ENCODE data around the gene RPGRIP1.

The RPGRIP1 gene

DNA sequence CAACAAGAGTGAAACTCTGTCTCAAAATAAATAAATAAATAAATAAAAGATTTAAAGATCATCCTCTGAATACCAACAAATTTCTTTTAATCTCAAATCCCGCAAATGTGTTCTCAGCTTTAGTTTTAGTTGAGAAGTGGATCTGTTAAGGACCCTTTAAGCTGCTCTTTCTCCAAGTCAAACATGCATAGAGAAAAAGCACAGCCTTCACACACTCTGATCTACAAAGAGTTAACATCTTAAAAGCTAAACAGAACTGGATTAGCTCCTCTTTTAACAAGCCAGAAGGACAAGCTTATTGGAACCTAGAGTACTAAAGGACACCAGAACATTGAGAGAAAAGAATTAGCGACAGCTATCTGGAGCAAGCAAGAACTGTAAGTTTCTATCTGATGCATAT is at the start of gene RPGRIP1:
Gene RPGRIP1, plus strand, starts transcription at position 301 of the 400 bp plus-strand sequence. CDS start 7,894 bp downstream, outside the sequence.
- no peak within 1 kb of the TSS for H3K27ac ChIP-seq (ENCODE audit: low read depth, low read length)
- H3K9me3 ChIP-seq (ENCODE audit: control insufficient read depth in 5 of 5, low read length in 5 of 5) = no peaks in the 10 kb centered on the region
- H3K36me3 ChIP-seq (ENCODE audit: control insufficient read depth in 5 of 5, insufficient read depth in 5 of 5, low read length in 5 of 5) = no peaks in the 10 kb centered on the region
- no peaks in the 10 kb centered on the region for H3K27me3 ChIP-seq (ENCODE audit: control insufficient read depth in 5 of 5, insufficient read depth in 4 of 5, low read length in 5 of 5)
- H3K4me1 ChIP-seq (ENCODE audit: control insufficient read depth in 5 of 5, insufficient read depth in 5 of 5, low read length in 5 of 5) = no peaks in the 10 kb centered on the region
- no peak within 1 kb of the TSS for H3K4me3 ChIP-seq (ENCODE audit: low read depth in 1 of 5, low read length in 5 of 5)
- no peak within 1 kb of the TSS for H3K9ac ChIP-seq (ENCODE audit: low read length in 5 of 5)

DNA sequence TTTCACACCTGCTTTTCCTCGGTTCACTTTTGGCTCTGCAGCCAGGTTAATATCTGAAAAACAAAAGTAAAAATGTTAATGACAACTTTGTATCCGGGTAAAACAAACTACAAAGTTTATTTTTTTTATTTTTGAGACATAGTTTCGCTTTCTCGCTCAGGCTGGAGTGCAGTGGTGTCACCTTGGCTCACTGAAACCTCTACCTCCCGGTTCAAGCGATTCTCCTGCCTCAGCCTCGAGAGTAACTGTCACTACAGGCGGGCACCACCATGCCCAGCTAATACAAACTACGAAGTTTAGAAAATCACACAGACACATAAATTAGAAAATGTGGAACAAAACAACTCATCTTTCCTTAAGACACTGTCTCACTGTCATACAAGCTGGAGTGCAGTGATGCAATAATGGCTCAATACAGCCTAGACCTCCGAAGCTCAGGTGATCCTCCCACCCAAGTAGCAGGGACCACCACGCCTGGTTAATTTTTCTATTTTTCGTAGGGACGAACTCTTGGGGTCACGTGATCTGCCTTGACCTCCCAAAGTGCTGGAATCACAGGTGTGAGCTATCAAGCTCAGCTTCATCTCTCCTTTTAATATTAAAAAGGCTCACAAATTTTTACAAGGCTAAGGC is 48.7 kb upstream of the RPGRIP1 start:
- H3K27me3 ChIP-seq (ENCODE audit: control insufficient read depth in 5 of 5, insufficient read depth in 4 of 5, low read length in 5 of 5) = no peaks in the 10 kb centered on the region
- no peaks in the 10 kb centered on the region for H3K9me3 ChIP-seq (ENCODE audit: control insufficient read depth in 5 of 5, low read length in 5 of 5)
- H3K4me3 ChIP-seq (ENCODE audit: low read depth in 1 of 5, low read length in 5 of 5) = no peak overlapping the region
- H3K4me1 ChIP-seq (ENCODE audit: control insufficient read depth in 5 of 5, insufficient read depth in 5 of 5, low read length in 5 of 5) = peaks cover 0 to 48% (median 35%) of the 10 kb centered on the region in 5 donors
- peaks cover 35 to 73% (median 58%) of the 10 kb centered on the region in 5 donors for H3K36me3 ChIP-seq (ENCODE audit: control insufficient read depth in 5 of 5, insufficient read depth in 5 of 5, low read length in 5 of 5)
- H3K27ac ChIP-seq (ENCODE audit: low read depth, low read length) = no peak overlapping the region
- no peak overlapping the region for H3K9ac ChIP-seq (ENCODE audit: low read length in 5 of 5)

DNA sequence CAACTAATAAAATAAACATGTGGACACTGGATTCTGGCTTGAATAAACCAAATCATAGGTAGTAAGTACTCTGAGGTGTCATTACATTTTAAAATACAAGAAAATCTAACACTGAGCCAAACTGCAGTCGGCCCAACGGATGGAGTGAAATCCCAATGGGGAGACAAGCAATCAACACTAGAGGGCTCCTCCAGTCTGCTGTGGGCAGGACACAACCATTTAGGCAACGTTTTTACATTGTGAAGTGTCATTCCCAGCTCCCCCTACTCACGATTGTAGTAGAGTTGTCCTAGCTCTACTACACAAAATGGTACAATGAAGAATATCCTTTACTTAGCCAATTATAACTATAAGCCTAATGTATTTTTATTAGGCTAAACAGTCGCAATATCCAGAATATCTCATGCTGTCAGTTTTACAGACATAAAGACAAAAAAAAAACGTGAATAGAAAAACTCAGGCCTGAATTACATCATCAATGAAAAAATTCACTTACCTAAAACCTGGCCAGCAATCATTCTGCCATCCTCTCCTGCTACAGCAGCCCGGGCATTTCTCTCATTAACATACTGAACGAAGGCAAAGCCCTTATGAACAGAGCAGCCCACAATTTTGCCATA is 46.3 kb upstream of the RPGRIP1 start:
- H3K4me3 ChIP-seq (ENCODE audit: low read depth in 1 of 5, low read length in 5 of 5) = no peak overlapping the region
- no peaks in the 10 kb centered on the region for H3K9me3 ChIP-seq (ENCODE audit: control insufficient read depth in 5 of 5, low read length in 5 of 5)
- H3K9ac ChIP-seq (ENCODE audit: low read length in 5 of 5) = no peak overlapping the region
- peaks cover 0 to 47% (median 40%) of the 10 kb centered on the region in 5 donors for H3K4me1 ChIP-seq (ENCODE audit: control insufficient read depth in 5 of 5, insufficient read depth in 5 of 5, low read length in 5 of 5)
- H3K27ac ChIP-seq (ENCODE audit: low read depth, low read length) = peak overlapping the region; percentile 7
- H3K36me3 ChIP-seq (ENCODE audit: control insufficient read depth in 5 of 5, insufficient read depth in 5 of 5, low read length in 5 of 5) = peaks cover 28 to 55% (median 44%) of the 10 kb centered on the region in 5 donors
- H3K27me3 ChIP-seq (ENCODE audit: control insufficient read depth in 5 of 5, insufficient read depth in 4 of 5, low read length in 5 of 5) = no peaks in the 10 kb centered on the region

DNA sequence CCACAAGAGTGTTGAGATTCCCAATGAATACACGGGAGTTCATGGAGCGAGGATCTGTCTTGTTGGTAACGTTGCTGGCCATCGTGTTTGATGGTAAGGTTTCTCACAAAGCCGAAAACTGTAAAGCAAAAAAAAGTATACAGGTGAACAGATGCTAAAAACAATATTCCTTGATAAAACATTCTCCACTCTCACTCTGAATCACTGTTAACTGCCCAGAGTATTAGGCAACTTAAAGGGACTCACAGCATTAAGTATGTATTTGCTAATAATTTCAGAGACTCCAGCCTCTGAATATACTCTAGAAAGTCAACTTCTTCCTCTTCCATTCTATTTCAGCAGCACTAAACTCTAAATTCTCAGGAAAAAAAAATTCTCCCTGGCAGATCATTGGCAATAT is 45.8 kb upstream of the RPGRIP1 start:
- H3K36me3 ChIP-seq (ENCODE audit: control insufficient read depth in 5 of 5, insufficient read depth in 5 of 5, low read length in 5 of 5) = peaks cover 28 to 55% (median 40%) of the 10 kb centered on the region in 5 donors
- H3K27ac ChIP-seq (ENCODE audit: low read depth, low read length) = no peak overlapping the region
- no peaks in the 10 kb centered on the region for H3K9me3 ChIP-seq (ENCODE audit: control insufficient read depth in 5 of 5, low read length in 5 of 5)
- no peak overlapping the region for H3K9ac ChIP-seq (ENCODE audit: low read length in 5 of 5)
- no peak overlapping the region for H3K4me3 ChIP-seq (ENCODE audit: low read depth in 1 of 5, low read length in 5 of 5)
- no peaks in the 10 kb centered on the region for H3K27me3 ChIP-seq (ENCODE audit: control insufficient read depth in 5 of 5, insufficient read depth in 4 of 5, low read length in 5 of 5)
- H3K4me1 ChIP-seq (ENCODE audit: control insufficient read depth in 5 of 5, insufficient read depth in 5 of 5, low read length in 5 of 5) = peaks cover 0 to 47% (median 40%) of the 10 kb centered on the region in 5 donors

DNA sequence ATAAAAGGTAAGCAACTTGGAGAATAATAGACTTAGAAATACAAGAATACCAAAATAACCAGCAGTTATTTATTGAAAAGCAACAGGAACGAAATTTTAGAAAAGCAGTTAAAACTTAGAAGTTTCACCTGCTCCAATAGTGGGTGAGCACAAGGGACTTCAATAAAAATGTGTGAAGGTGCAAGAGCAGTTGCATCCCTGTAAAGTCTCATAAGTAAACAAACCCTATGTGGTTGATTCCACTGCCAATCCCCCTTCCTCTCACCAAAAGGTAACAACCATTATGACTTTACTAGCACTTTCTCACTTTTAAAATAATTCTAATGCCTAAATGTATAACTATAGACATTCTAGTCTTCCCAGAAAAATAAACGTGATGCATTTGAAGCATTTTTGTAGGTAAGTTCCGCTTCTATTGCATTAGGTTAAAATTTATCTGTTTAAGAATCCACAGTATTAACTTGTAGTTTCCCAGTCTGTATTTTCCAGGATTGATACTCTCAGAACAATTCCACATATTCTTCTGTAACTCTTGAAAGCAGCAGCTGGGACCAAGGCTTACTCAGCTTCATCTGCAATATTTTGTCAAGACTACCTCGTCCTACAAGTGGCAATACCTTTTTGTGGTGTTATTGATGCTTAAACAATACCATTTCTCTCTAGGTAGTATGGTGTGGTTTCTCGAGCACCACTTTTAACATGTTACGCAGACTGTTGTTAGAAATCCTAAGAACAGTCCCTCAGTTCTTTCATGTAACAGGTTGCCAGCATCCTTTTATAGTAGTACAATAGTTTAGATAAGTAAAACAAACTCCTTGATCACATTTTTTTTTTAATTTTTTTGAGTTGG is 42.7 kb upstream of the RPGRIP1 start:
- Histone ChIP-seq H3K9me3 (ENCODE audit: control insufficient read depth in 5 of 5, low read length in 5 of 5) (no peaks in the 10 kb centered on the region), H3K9ac (ENCODE audit: low read length in 5 of 5) (peak overlapping the region in 1 of 5 donors; percentile 56), H3K27me3 (ENCODE audit: control insufficient read depth in 5 of 5, insufficient read depth in 4 of 5, low read length in 5 of 5) (no peaks in the 10 kb centered on the region), H3K27ac (ENCODE audit: low read depth, low read length) (no peak overlapping the region), H3K4me1 (ENCODE audit: control insufficient read depth in 5 of 5, insufficient read depth in 5 of 5, low read length in 5 of 5) (peaks cover 0 to 37% (median 25%) of the 10 kb centered on the region in 5 donors), H3K36me3 (ENCODE audit: control insufficient read depth in 5 of 5, insufficient read depth in 5 of 5, low read length in 5 of 5) (peaks cover 5 to 33% (median 16%) of the 10 kb centered on the region in 5 donors), H3K4me3 (ENCODE audit: low read depth in 1 of 5, low read length in 5 of 5) (no peak overlapping the region)

DNA sequence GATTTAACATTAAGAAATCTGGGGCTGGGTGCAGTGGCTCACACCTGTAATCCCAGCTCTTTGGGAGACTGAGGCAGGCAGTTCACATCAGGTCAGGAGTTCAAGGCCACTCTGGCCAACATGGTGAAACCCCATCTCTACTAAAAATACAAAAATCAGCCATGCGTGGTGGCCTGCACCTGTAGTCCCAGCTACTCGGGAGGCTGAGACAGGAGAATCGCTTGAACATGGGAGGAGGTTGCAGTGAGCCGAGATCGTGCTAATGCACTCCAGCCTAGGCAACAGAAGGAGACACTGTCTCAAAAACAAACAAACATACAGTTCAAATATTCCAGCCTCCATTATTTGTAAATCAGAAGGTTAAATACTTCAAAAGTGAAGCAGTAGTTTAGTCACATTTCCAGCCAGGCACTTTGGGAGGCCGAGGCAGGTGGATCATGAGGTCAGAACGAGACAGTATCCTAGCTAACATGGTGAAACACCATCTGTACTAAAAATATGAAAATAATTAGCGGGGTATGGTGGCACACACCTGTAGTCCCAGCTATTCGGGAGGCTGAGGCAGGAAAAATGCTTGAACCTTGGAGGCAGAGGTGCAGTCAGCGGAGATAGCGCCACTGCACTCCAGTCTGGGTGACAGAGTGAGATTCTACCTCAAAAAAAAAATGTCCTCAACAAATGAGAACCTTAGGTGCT is 40.9 kb upstream of the RPGRIP1 start:
- no peak overlapping the region for H3K4me3 ChIP-seq (ENCODE audit: low read depth in 1 of 5, low read length in 5 of 5)
- H3K9me3 ChIP-seq (ENCODE audit: control insufficient read depth in 5 of 5, low read length in 5 of 5) = no peaks in the 10 kb centered on the region
- H3K27me3 ChIP-seq (ENCODE audit: control insufficient read depth in 5 of 5, insufficient read depth in 4 of 5, low read length in 5 of 5) = no peaks in the 10 kb centered on the region
- H3K9ac ChIP-seq (ENCODE audit: low read length in 5 of 5) = no peak overlapping the region
- no peak overlapping the region for H3K27ac ChIP-seq (ENCODE audit: low read depth, low read length)
- H3K36me3 ChIP-seq (ENCODE audit: control insufficient read depth in 5 of 5, insufficient read depth in 5 of 5, low read length in 5 of 5) = peaks cover 2 to 31% (median 19%) of the 10 kb centered on the region in 5 donors
- peaks cover 0 to 24% (median 18%) of the 10 kb centered on the region in 5 donors for H3K4me1 ChIP-seq (ENCODE audit: control insufficient read depth in 5 of 5, insufficient read depth in 5 of 5, low read length in 5 of 5)

DNA sequence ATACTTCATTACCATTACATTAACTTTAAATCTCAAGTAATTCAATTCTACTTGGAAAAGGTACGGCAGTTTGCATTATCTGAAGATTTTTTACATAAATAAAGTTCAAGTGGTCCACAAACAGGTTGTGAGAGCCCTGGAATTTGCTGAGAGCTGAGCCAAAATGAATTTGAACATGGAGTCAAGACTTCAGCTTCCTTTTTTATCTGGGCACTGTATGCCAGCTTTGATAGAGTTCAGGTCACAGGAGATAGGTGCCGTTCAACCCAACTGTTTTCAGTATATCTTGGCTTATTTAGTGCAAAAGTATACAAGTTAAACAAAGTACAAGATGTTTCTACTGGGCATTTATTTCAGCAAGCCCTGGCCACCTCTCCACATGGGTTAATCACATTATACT is 39.5 kb upstream of the RPGRIP1 start:
- H3K36me3 ChIP-seq (ENCODE audit: control insufficient read depth in 5 of 5, insufficient read depth in 5 of 5, low read length in 5 of 5) = peaks cover 2 to 36% (median 19%) of the 10 kb centered on the region in 5 donors
- H3K9me3 ChIP-seq (ENCODE audit: control insufficient read depth in 5 of 5, low read length in 5 of 5) = no peaks in the 10 kb centered on the region
- peaks cover 0 to 25% (median 13%) of the 10 kb centered on the region in 5 donors for H3K4me1 ChIP-seq (ENCODE audit: control insufficient read depth in 5 of 5, insufficient read depth in 5 of 5, low read length in 5 of 5)
- H3K9ac ChIP-seq (ENCODE audit: low read length in 5 of 5) = no peak overlapping the region
- H3K4me3 ChIP-seq (ENCODE audit: low read depth in 1 of 5, low read length in 5 of 5) = no peak overlapping the region
- H3K27me3 ChIP-seq (ENCODE audit: control insufficient read depth in 5 of 5, insufficient read depth in 4 of 5, low read length in 5 of 5) = no peaks in the 10 kb centered on the region
- no peak overlapping the region for H3K27ac ChIP-seq (ENCODE audit: low read depth, low read length)

DNA sequence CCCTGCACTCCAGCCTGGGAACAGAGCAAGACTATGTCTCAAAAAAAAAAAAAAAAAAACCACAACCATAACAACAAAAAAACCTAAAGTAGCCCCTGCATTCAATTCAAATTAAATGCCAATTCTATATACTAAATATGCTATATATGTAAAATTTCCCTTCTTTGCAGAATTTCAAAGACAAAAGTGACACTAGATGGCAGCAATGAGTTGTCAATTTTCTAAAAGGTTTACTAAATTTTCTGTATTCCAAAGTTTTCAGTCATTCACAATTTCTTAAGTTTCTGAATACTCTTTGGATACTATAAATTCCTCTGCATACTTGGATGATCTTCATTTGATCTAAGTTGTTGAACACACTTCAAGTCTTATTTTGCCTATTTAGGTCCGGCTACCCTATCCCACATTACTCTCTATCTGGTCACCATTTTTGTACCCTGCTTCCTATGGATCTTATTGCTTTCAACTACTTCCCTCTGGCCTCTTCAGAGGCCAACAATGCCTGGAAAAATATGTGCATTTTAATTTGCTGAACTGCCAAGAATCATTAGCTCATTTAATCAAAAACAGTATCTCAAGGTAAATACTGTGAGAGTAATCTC is 38.6 kb upstream of the RPGRIP1 start:
- Histone ChIP-seq H3K4me3 (ENCODE audit: low read depth in 1 of 5, low read length in 5 of 5) (no peak overlapping the region), H3K27ac (ENCODE audit: low read depth, low read length) (peak overlapping the region; percentile 31), H3K27me3 (ENCODE audit: control insufficient read depth in 5 of 5, insufficient read depth in 4 of 5, low read length in 5 of 5) (no peaks in the 10 kb centered on the region), H3K9me3 (ENCODE audit: control insufficient read depth in 5 of 5, low read length in 5 of 5) (no peaks in the 10 kb centered on the region), H3K4me1 (ENCODE audit: control insufficient read depth in 5 of 5, insufficient read depth in 5 of 5, low read length in 5 of 5) (peaks cover 0 to 21% (median 17%) of the 10 kb centered on the region in 5 donors), H3K36me3 (ENCODE audit: control insufficient read depth in 5 of 5, insufficient read depth in 5 of 5, low read length in 5 of 5) (peaks cover 2 to 41% (median 15%) of the 10 kb centered on the region in 5 donors), H3K9ac (ENCODE audit: low read length in 5 of 5) (no peak overlapping the region)

DNA sequence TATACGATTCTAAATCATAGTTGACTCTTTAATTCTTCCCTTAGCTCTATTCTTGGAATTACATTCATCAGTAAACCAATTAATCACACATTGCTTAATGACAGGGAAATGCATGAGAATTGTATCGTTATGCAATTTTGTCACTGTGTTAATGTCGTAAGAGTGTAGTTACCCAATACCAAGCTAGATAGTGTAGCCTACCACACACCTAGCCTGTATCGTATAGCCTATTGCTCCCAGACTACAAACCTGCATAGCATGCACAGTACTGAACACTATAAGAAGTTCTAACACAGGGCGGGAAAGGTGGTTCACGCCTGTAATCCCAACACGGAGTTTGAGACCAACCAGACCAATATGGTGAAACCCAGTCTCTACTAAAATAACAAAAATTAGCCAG is 35.3 kb upstream of the RPGRIP1 start:
- H3K4me1 ChIP-seq (ENCODE audit: control insufficient read depth in 5 of 5, insufficient read depth in 5 of 5, low read length in 5 of 5) = peaks cover 0 to 27% (median 19%) of the 10 kb centered on the region in 5 donors
- H3K27me3 ChIP-seq (ENCODE audit: control insufficient read depth in 5 of 5, insufficient read depth in 4 of 5, low read length in 5 of 5) = no peaks in the 10 kb centered on the region
- no peaks in the 10 kb centered on the region for H3K9me3 ChIP-seq (ENCODE audit: control insufficient read depth in 5 of 5, low read length in 5 of 5)
- peaks cover 6 to 34% (median 16%) of the 10 kb centered on the region in 5 donors for H3K36me3 ChIP-seq (ENCODE audit: control insufficient read depth in 5 of 5, insufficient read depth in 5 of 5, low read length in 5 of 5)
- peak overlapping the region; percentile 59 for H3K27ac ChIP-seq (ENCODE audit: low read depth, low read length)
- no peak overlapping the region for H3K9ac ChIP-seq (ENCODE audit: low read length in 5 of 5)
- no peak overlapping the region for H3K4me3 ChIP-seq (ENCODE audit: low read depth in 1 of 5, low read length in 5 of 5)
